Measurements from ENCODE around the gene GNA14. TPM values are rescaled to one million over a fixed set of nuclear protein-coding genes. Genes with fewer than 3 reads are reported as not detected.

The GNA14 gene
- total RNA-seq, 1 experiment from 2014 or later: 0.25 TPM

DNA sequence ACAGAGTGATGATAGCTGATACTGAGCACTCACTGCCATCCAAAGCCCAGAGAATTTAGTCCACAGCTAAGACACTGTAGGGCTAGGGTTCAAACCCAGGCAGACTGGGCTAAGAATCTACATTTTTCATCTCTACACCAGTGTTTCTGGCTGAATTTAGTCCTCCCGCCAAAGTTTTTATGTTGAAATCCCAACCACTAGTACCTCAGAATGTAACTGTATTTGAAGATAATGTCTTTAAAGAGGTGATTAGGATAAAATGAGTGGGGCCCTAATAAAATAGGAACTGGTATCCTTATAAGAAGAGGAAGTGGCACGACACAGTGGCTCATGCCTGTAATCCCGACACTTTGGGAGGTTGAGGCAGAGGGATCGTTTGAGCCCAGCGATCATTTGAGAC, 4.3 kb downstream of the GNA14 start (continued):
- TF ChIP-seq, protein P1, sequence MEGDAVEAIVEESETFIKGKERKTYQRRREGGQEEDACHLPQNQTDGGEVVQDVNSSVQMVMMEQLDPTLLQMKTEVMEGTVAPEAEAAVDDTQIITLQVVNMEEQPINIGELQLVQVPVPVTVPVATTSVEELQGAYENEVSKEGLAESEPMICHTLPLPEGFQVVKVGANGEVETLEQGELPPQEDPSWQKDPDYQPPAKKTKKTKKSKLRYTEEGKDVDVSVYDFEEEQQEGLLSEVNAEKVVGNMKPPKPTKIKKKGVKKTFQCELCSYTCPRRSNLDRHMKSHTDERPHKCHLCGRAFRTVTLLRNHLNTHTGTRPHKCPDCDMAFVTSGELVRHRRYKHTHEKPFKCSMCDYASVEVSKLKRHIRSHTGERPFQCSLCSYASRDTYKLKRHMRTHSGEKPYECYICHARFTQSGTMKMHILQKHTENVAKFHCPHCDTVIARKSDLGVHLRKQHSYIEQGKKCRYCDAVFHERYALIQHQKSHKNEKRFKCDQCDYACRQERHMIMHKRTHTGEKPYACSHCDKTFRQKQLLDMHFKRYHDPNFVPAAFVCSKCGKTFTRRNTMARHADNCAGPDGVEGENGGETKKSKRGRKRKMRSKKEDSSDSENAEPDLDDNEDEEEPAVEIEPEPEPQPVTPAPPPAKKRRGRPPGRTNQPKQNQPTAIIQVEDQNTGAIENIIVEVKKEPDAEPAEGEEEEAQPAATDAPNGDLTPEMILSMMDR (IDR thresholded peaks at IDR 0.05 in 2 of 3, conservative IDR thresholded peaks at IDR 0.05 in 1 of 3; ENCODE audit: borderline replicate concordance in 1 of 3, insufficient read depth in 1 of 3, low read depth in 2 of 3, low read length in 2 of 3): no peak
- no peak for TF ChIP-seq CBX3 (IDR thresholded peaks at IDR 0.05; ENCODE audit: low read depth)
- TF ChIP-seq SP1 (IDR thresholded peaks at IDR 0.05; ENCODE audit: low read depth): no peak
- TF ChIP-seq, protein P2, sequence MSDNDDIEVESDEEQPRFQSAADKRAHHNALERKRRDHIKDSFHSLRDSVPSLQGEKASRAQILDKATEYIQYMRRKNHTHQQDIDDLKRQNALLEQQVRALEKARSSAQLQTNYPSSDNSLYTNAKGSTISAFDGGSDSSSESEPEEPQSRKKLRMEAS (IDR thresholded peaks at IDR 0.05): no peak

- POLR2A ChIA-PET: no interaction called here
- Histone ChIP-seq H4K20me1 (ENCODE audit: insufficient read depth) (no peaks in the 10 kb centered on the region), H3K36me3 (ENCODE audit: control insufficient read depth in 1 of 2, insufficient read depth in 2 of 2, low read length in 2 of 2) (no peaks in the 10 kb centered on the region), H3K9me2 (ENCODE audit: insufficient read depth) (no peaks in the 10 kb centered on the region), H3K79me2 (ENCODE audit: insufficient read depth, low read length) (no peaks in the 10 kb centered on the region), H3K9me3 (ENCODE audit: control insufficient read depth in 1 of 2, insufficient read depth in 1 of 2, low read depth in 1 of 2, low read length in 2 of 2) (no peaks in the 10 kb centered on the region), H3K4me1 (ENCODE audit: control insufficient read depth in 1 of 2, insufficient read depth in 2 of 2, low read length in 2 of 2) (no peaks in the 10 kb centered on the region), H3K27me3 (ENCODE audit: insufficient read depth, low read length) (peaks cover 36% of the 10 kb centered on the region), H2AFZ (ENCODE audit: low read depth, low read length, poor library complexity, severe bottlenecking) (no peak overlapping the region), H3K4me3 (replicated peaks in 1 of 2; ENCODE audit: low read depth in 1 of 2, low read length in 2 of 2) (no peak overlapping the region), H3K4me2 (ENCODE audit: low read length) (no peak overlapping the region), H3K9ac (ENCODE audit: low read length) (no peak overlapping the region), H3K27ac (ENCODE audit: low read depth, low read length) (no peak overlapping the region)
- intact Hi-C loops (cut with micrococcal nuclease): no loop called here
- TF ChIP-seq YY1 (IDR thresholded peaks at IDR 0.05; ENCODE audit: extremely low read depth, insufficient replicate concordance, low read depth, low read length): no peak
- no peak for TF ChIP-seq ZNF274 (IDR thresholded peaks at IDR 0.05; ENCODE audit: low read depth, low read length)
- TF ChIP-seq, protein P1 (IDR thresholded peaks at IDR 0.05 in 2 of 3, conservative IDR thresholded peaks at IDR 0.05 in 1 of 3; ENCODE audit: borderline replicate concordance in 1 of 3, insufficient read depth in 1 of 3, low read depth in 2 of 3, low read length in 2 of 3): no peak
- TF ChIP-seq JUND (IDR thresholded peaks at IDR 0.05): no peak
- TF ChIP-seq POLR2A (IDR thresholded peaks at IDR 0.05; ENCODE audit: borderline replicate concordance, extremely low read depth, insufficient read depth, insufficient read length): no peak
- ATAC-seq (no peak), DNase-seq (ENCODE audit: low read depth, low spot score) (no peak)
- RAD21 ChIA-PET (ENCODE audit: low non-redundant PET in 1 of 2, low total read pairs in 2 of 2, uncharacterized antibody in 2 of 2, unreplicated experiment in 2 of 2): no interaction called here
- CTCF ChIA-PET: no interaction called here
- BruUV-seq (replicated peaks): no TSS peak
Measured at GRCh38 chr9:77640741-77641580, 7.2 kb downstream of the GNA14 start.
